Esophagus squamous epithelium (tissue), 5 donors: Measurements from ENCODE around the gene SETX. TPM values are rescaled to one million over a fixed set of nuclear protein-coding genes. Genes with fewer than 3 reads are reported as not detected.

Source experiments
- DNase-seq: peaks from one replicate; lab custom pipeline; 2025; lab: John Stamatoyannopoulos, UW
- H3K27ac ChIP-seq, 4 donors: fragments of 200-600 bp; sonication (generic); one replicate each; pipeline ENCODE4 v1.5.1; 2016 to 2019; ENCODE audit warnings: mild to moderate bottlenecking in 1 of 4
- H3K27me3 ChIP-seq, 4 donors: fragments of 200-600 bp; sonication (generic); 1 replicate in 3 of 4; 2 replicates in 1 of 4; pipeline versions ENCODE4 v1.5.1 to v1.6.0; 2017 to 2021; ENCODE audit warnings: antibody characterized with exemption in 1 of 4
- H3K36me3 ChIP-seq, 3 donors: fragments of 200-600 bp; sonication (generic); one replicate each; pipeline ENCODE4 v1.5.1; 2016 to 2019
- H3K4me1 ChIP-seq, 3 donors: fragments of 200-600 bp; sonication (generic); one replicate each; pipeline ENCODE4 v1.5.1; 2017 to 2019
- H3K4me3 ChIP-seq, 4 donors: fragments of 200-600 bp; sonication (generic); 1 replicate in 3 of 4; 2 replicates in 1 of 4; pipeline ENCODE4 v1.5.1; 2016 to 2019; ENCODE audit warnings: mild to moderate bottlenecking in 2 of 4, moderate library complexity in 1 of 4
- H3K9me3 ChIP-seq, 3 donors: fragments of 200-600 bp; sonication (generic); one replicate each; pipeline ENCODE4 v1.5.1; 2016 to 2019
- POLR2A ChIP-seq, 4 donors: fragments of 450-650 bp; IDR thresholded peaks; one replicate each; pipeline ENCODE4 v1.6.1; 2017; ENCODE audit warnings: antibody characterized with exemption in 4 of 4, mild to moderate bottlenecking in 4 of 4, moderate library complexity in 3 of 4
- WGBS, 2 donors: methylation state at CpG; one replicate each; pipeline ENCODE4 v1.1.5; 2018; 5-methylcytosine and 5-hydroxymethylcytosine counted together
- intact Hi-C: fragments of 100-400 bp; cut with DNase I; formaldehyde crosslinking; loops from one replicate; pipeline ENCODE4 v1.15.0; 2022
- total RNA-seq, 4 donors: library from RNA; depleted of rRNA; stranded (reverse); fragments of >200 nt; gene quantifications; one replicate each; pipeline ENCODE4 v1.1.0, GENCODE V29; 2016
- TF ChIP-seq, protein P1 (sequence below), 6 experiments: fragments of 450-650 bp in 4 of 6; fragments of 200-600 bp in 2 of 6; sonication (generic) in 2 of 6; IDR thresholded peaks; one replicate each; pipeline ENCODE4 v1.5.1; 2016 to 2019; ENCODE audit warnings: antibody characterized with exemption in 6 of 6, mild to moderate bottlenecking in 4 of 6, moderate library complexity in 4 of 6
- donor health status: DM: yes; HTN: yes; CAD: no.

The SETX gene
- total RNA-seq, 4 donors from 2014 or later: 22.4 to 56.3 (median 33.0) TPM

DNA sequence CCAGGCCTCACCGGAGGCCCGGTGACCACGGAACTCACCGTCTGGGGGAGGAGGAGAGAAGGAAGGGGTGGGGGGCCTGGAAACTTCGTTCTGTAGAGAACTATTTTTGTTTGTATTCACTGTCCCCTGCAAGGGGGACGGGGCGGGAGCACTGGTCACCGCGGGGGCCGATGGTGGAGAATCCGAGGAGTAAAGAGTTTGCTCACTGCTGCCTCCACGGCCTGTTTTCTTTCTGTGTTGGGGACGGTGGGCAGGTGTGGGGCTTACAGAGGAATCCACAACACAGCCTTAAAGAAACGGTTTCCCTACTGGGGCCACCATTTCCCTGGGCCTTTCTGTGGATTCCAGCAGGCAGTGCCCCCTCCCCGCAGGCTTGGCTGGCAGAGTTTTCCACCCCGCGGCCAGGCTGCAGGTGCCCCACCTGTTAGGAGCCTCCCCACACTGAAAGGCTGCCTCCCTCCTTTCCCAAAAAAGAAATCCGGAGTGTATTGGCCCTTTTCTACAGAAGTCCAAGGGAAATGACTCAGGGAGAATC, 112.1 kb downstream of the SETX start:
- peaks cover 0 to 89% (median 1%) of the 10 kb centered on the region in 4 donors for H3K27me3 ChIP-seq
- H3K36me3 ChIP-seq: no peaks in the 10 kb centered on the region
- peak overlapping the region; percentile 51 to 85 (median 64) for H3K4me3 ChIP-seq
- intact Hi-C loops: no loop called here
- H3K9me3 ChIP-seq: no peaks in the 10 kb centered on the region
- DNase-seq: no peak
- H3K27ac ChIP-seq: peak overlapping the region in 2 of 4 donors; percentile 49 to 66
- TF ChIP-seq, protein P1, sequence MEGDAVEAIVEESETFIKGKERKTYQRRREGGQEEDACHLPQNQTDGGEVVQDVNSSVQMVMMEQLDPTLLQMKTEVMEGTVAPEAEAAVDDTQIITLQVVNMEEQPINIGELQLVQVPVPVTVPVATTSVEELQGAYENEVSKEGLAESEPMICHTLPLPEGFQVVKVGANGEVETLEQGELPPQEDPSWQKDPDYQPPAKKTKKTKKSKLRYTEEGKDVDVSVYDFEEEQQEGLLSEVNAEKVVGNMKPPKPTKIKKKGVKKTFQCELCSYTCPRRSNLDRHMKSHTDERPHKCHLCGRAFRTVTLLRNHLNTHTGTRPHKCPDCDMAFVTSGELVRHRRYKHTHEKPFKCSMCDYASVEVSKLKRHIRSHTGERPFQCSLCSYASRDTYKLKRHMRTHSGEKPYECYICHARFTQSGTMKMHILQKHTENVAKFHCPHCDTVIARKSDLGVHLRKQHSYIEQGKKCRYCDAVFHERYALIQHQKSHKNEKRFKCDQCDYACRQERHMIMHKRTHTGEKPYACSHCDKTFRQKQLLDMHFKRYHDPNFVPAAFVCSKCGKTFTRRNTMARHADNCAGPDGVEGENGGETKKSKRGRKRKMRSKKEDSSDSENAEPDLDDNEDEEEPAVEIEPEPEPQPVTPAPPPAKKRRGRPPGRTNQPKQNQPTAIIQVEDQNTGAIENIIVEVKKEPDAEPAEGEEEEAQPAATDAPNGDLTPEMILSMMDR (IDR thresholded peaks at IDR 0.05): no peak
- no peak for TF ChIP-seq POLR2A (IDR thresholded peaks at IDR 0.05)
- H3K4me1 ChIP-seq: peaks cover 0 to 53% (median 12%) of the 10 kb centered on the region in 3 donors
- WGBS, 2 donors: 11 to 22% methylated on average over 9 to 14 of the region's 18 CpGs

DNA sequence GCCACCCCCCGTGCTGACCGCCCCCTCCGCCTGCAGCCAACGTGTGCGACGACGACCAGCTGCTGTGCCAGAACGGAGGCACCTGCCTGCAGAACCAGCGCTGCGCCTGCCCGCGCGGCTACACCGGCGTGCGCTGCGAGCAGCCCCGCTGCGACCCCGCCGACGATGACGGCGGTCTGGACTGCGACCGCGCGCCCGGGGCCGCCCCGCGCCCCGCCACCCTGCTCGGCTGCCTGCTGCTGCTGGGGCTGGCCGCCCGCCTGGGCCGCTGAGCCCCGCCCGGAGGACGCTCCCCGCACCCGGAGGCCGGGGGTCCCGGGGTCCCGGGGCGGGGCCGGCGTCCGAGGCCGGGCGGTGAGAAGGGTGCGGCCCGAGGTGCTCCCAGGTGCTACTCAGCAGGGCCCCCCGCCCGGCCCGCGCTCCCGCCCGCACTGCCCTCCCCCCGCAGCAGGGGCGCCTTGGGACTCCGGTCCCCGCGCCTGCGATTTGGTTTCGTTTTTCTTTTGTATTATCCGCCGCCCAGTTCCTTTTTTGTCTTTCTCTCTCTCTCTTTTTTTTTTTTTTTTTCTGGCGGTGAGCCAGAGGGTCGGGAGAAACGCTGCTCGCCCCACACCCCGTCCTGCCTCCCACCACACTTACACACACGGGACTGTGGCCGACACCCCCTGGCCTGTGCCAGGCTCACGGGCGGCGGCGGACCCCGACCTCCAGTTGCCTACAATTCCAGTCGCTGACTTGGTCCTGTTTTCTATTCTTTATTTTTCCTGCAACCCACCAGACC, 112.8 kb downstream of the SETX start:
- H3K36me3 ChIP-seq: no peaks in the 10 kb centered on the region
- 1 to 5% methylated on average over 16 to 24 of the region's 81 CpGs for WGBS, 2 donors
- intact Hi-C loops: no loop called here
- peak overlapping the region in 3 of 4 donors; percentile 49 to 66 (median 55) for H3K27ac ChIP-seq
- H3K4me1 ChIP-seq: peaks cover 0 to 53% (median 12%) of the 10 kb centered on the region in 3 donors
- DNase-seq: no peak
- peaks cover 0 to 89% (median 1%) of the 10 kb centered on the region in 4 donors for H3K27me3 ChIP-seq
- H3K4me3 ChIP-seq: peak overlapping the region; percentile 51 to 85 (median 64)
- no peaks in the 10 kb centered on the region for H3K9me3 ChIP-seq
- TF ChIP-seq, protein P1 (IDR thresholded peaks at IDR 0.05): no peak

DNA sequence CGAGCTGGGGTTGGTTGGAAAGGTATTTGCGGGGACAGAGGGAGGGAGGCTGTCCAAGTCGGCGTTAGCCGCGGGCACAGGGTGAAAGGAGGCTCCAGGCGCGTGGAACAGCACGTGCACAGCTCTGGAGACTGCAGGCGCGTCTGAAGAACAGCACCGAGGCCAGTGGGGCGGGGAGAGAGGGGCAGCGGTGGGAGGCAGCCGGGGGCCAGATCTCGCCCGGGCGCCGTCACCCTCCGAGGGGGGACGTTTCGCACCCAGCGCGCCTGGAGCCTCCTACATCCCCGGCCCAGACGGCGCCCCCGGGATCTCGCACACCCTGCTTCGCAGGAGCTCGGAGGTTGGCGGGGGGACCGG, 113.3 kb downstream of the SETX start:
- H3K36me3 ChIP-seq: no peaks in the 10 kb centered on the region
- intact Hi-C loops: no loop called here
- TF ChIP-seq, protein P1 (IDR thresholded peaks at IDR 0.05): no peak
- DNase-seq: no peak
- peaks cover 0 to 89% (median 1%) of the 10 kb centered on the region in 4 donors for H3K27me3 ChIP-seq
- peak overlapping the region; percentile 51 to 85 (median 64) for H3K4me3 ChIP-seq
- H3K4me1 ChIP-seq: peaks cover 0 to 54% (median 12%) of the 10 kb centered on the region in 3 donors
- no peaks in the 10 kb centered on the region for H3K9me3 ChIP-seq
- peak overlapping the region in 3 of 4 donors; percentile 8 to 66 (median 55) for H3K27ac ChIP-seq
- 0% methylated on average over 10 to 12 of the region's 33 CpGs for WGBS, 2 donors

DNA sequence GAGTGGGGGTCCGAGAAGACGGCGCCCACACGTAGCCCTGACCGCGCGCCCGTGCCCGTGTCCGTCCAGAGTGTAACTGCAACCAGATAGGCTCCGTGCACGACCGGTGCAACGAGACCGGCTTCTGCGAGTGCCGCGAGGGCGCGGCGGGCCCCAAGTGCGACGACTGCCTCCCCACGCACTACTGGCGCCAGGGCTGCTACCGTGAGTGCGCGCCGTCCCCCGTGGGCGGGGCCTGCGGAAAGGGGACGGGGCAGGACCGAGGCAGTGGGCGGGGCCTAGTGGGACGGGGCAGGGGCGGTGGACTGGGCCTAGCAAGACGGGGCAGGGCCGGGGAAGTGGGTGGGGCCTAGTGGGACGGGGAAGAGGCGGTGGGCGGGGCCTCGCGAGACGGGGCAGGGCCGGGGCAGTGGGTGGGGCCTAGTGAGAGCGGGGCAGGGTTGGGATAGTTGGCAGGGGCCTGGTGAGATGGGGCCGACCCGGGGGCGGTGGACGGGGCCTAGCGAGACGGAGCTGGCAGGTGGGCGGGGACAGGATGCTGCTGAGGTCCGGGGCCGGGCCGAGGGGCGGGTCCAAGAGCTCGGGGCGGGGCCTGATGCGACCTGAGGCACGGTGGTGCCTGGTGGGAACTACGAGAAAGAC, 113.8 kb downstream of the SETX start:
- WGBS, 2 donors: 0 to 2% methylated on average over 14 to 15 of the region's 63 CpGs
- H3K36me3 ChIP-seq: no peaks in the 10 kb centered on the region
- peak overlapping the region in 3 of 4 donors; percentile 23 to 66 (median 55) for H3K27ac ChIP-seq
- no peaks in the 10 kb centered on the region for H3K9me3 ChIP-seq
- peak overlapping the region; percentile 51 to 85 (median 64) for H3K4me3 ChIP-seq
- intact Hi-C loops: no loop called here
- DNase-seq: peak; percentile 97
- H3K27me3 ChIP-seq: peaks cover 0 to 89% (median under 1%) of the 10 kb centered on the region in 4 donors
- TF ChIP-seq, protein P1 (IDR thresholded peaks at IDR 0.05): no peak
- TF ChIP-seq POLR2A (IDR thresholded peaks at IDR 0.05): peak in 1 of 4 donors; percentile 47
- H3K4me1 ChIP-seq: peaks cover 0 to 54% (median 12%) of the 10 kb centered on the region in 3 donors
